ENCODE results near the gene ITM2C.

- TF ChIP-seq POLR2A (IDR thresholded peaks at IDR 0.05): no peak
- TF ChIP-seq EP300 (IDR thresholded peaks at IDR 0.05): no peak
- TF ChIP-seq CTCF (IDR thresholded peaks at IDR 0.05): no peak
Observed at GRCh38 chr2:230907361-230908091, 42.8 kb downstream of the ITM2C start.

All from ovary (tissue), 3 donors.